Bronchial epithelial cell (primary cell): Measurements from ENCODE around the gene PRELID2. TPM values are rescaled to one million over a fixed set of nuclear protein-coding genes. Genes with fewer than 3 reads are reported as not detected.

Experiments
- DNase-seq: peaks from one replicate; pipeline ENCODE4 v3.0.0-alpha.2; 2010; ENCODE audit warnings: low read depth
- FAIRE-seq: peaks from 2 replicates; lab custom pipeline; 2011; peaks lifted over from hg19 to GRCh38; lab: Jason Lieb, UNC
- H3K27me3 ChIP-seq: 2 replicates; pipeline ENCODE4 v1.5.1; 2011; ENCODE audit warnings: low read length; ENCODE audit not compliant: control insufficient read depth, insufficient read depth
- H3K36me3 ChIP-seq: 2 replicates; pipeline ENCODE4 v1.5.1; 2011; ENCODE audit warnings: low read length; ENCODE audit not compliant: control insufficient read depth, insufficient read depth
- H3K4me3 ChIP-seq: 2 replicates; pipeline ENCODE4 v1.5.1; 2011; ENCODE audit warnings: mild to moderate bottlenecking, low read depth, low read length, control low read depth
- total RNA-seq: library from RNA; depleted of rRNA; stranded (reverse); fragments of >200 nt; gene quantifications from 2 replicates; pipeline ENCODE4 v1.2.1, GENCODE V29; 2014
- TF ChIP-seq, protein P1 (sequence below): IDR thresholded peaks from 2 replicates; pipeline ENCODE4 v1.5.1; 2011; ENCODE audit warnings: mild to moderate bottlenecking, moderate library complexity, low read length, control low read depth, inconsistent platforms; ENCODE audit not compliant: insufficient read depth, severe bottlenecking

PRELID2 gene
- total RNA-seq, 1 donor from 2014 or later: 12.4 TPM

- no peak for DNase-seq
- FAIRE-seq: no peak
- TF ChIP-seq, protein P1, sequence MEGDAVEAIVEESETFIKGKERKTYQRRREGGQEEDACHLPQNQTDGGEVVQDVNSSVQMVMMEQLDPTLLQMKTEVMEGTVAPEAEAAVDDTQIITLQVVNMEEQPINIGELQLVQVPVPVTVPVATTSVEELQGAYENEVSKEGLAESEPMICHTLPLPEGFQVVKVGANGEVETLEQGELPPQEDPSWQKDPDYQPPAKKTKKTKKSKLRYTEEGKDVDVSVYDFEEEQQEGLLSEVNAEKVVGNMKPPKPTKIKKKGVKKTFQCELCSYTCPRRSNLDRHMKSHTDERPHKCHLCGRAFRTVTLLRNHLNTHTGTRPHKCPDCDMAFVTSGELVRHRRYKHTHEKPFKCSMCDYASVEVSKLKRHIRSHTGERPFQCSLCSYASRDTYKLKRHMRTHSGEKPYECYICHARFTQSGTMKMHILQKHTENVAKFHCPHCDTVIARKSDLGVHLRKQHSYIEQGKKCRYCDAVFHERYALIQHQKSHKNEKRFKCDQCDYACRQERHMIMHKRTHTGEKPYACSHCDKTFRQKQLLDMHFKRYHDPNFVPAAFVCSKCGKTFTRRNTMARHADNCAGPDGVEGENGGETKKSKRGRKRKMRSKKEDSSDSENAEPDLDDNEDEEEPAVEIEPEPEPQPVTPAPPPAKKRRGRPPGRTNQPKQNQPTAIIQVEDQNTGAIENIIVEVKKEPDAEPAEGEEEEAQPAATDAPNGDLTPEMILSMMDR: no peak
- H3K36me3 ChIP-seq: no peaks in the 10 kb centered on the region
- no peaks in the 10 kb centered on the region for H3K27me3 ChIP-seq
- H3K4me3 ChIP-seq: peak overlapping the region; percentile 82
Observed at GRCh38 chr5:145834554-145834916, 607 bp downstream of the PRELID2 start.

DNA sequence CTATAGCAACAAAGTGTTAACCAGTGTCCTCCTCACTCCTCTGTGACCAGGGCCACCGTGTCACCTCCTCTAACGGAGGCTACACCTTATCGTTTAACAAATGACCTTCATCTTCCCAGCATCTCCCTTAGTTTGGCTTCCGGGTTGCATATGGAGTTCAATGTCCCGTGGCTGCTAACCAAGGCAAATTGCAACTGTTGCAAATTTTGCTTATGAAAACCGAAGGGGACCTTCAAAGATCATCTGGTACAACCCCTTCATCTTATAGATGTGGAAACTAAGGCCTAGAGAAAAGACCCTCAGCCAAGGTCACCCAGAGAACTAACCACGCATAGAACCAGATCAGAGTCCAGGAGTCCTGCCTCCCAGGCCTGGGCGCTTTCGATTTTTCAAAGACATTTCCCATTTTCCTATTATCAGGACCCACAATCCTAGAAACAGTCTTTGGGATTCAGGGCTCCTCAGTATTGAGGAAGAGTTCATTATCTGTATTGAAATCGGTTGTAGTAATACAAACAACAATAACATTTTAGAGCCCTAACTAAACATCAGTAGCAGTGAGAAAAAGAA, 1.4 kb downstream of the PRELID2 start:
- FAIRE-seq (no peak), DNase-seq (no peak)
- Histone ChIP-seq H3K4me3 (no peak overlapping the region), H3K27me3 (no peaks in the 10 kb centered on the region), H3K36me3 (no peaks in the 10 kb centered on the region)
- TF ChIP-seq, protein P1: no peak

- Histone ChIP-seq H3K36me3 (no peaks in the 10 kb centered on the region), H3K4me3 (no peak overlapping the region), H3K27me3 (no peaks in the 10 kb centered on the region)
- TF ChIP-seq, protein P1: no peak
- DNase-seq (no peak), FAIRE-seq (no peak)
Observed at GRCh38 chr5:145830594-145830993, 4.5 kb downstream of the PRELID2 start.

DNA sequence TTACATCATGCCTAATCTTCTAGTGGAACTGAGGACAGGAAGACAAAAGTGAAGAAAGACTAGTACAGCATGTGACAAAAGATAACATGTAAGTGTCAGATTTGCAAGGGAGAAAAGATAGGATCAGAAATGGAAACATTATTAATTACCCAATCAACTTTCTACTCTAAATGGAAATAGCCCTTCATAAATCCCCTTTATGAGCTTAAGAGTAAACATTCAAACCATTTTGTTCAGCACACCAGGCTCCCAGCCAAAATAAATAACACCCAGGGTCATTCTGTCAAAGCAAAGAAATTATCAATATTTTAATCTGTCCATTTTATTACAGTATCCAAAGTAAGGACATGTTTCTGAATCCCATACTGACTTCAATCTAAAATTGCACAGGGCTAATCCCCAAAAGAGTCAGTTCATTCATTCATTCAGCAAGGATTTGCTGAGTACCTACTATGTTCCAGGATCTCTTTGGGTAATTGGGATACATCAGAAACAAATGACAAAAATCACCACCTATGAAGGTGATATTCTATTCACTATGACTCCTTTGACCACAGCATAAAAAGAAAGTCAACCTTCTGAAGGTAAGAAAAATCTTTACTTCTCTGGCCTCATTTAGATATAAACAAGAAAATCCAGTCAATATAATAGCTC, 5.3 kb downstream of the PRELID2 start:
- FAIRE-seq (no peak), DNase-seq (no peak)
- H3K27me3 ChIP-seq: no peaks in the 10 kb centered on the region
- no peaks in the 10 kb centered on the region for H3K36me3 ChIP-seq
- TF ChIP-seq, protein P1: no peak
- no peak overlapping the region for H3K4me3 ChIP-seq

GRCh38 chr5:145826895-145827674, 8.1 kb downstream of the PRELID2 start:
- TF ChIP-seq, protein P1: no peak
- H3K4me3 ChIP-seq: no peak overlapping the region
- peak; percentile 63 for DNase-seq
- no peaks in the 10 kb centered on the region for H3K36me3 ChIP-seq
- no peaks in the 10 kb centered on the region for H3K27me3 ChIP-seq
- FAIRE-seq: no peak
